AG04449 (cell line): Measurements from ENCODE around the gene SACM1L.
"Not testable (repeated sequence)": the region's sequence is repeated elsewhere in the genome, so short reads cannot be mapped to it uniquely, and the experiment has no call there.

Experiments used
- CTCF ChIA-PET: fragments of 350-600 bp; formaldehyde crosslinking; extraction: SDS; loops from one replicate; lab custom pipeline; 2021; ENCODE audit warnings: antibody characterized with exemption; lab: Yijun Ruan, JAX
- POLR2A ChIA-PET: fragments of 400-600, 350-600 bp; formaldehyde crosslinking; extraction: SDS; loops from one replicate; lab custom pipeline; 2020; ENCODE audit warnings: antibody characterized with exemption, inconsistent platforms; lab: Yijun Ruan, JAX
- DNase-seq: peaks from one replicate; pipeline ENCODE4 v3.0.0-alpha.2; 2010; ENCODE audit warnings: low read depth, low spot score
- H3K4me3 ChIP-seq: 2 replicates; pipeline ENCODE4 v1.5.1; 2011; ENCODE audit warnings: low read depth, mild to moderate bottlenecking, control low read depth, low read length
- TF ChIP-seq, protein P1 (sequence below): IDR thresholded peaks from one replicate; pipeline ENCODE4 v1.5.1; 2011; ENCODE audit warnings: mild to moderate bottlenecking, moderate library complexity, low read length, control low read depth, inconsistent platforms; ENCODE audit not compliant: insufficient read depth; ENCODE audit errors: missing control alignments

Gene SACM1L

DNA sequence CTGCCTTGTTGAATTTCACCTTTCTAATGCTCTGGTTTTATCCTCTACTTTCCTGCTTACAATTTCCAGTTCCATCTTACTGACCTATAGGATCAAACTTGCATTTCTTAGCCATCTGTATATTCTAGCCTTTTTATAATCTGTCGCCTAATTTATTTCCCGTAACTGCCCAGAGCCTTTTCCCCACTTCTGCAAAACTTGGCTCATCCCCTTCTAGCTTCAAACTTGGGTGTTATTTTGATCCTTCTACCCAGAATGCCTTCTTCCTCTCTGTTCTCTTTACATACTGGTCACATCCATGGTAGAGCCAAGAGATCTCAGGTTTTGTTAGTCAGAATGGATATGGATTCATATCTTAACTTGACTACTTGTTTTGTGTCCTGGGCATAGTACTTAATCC is 2.6 kb downstream of the SACM1L start:
- ChIA-PET POLR2A (no interaction called here), CTCF (interaction anchor here (0.6 to 6.8 kb wide), 3 partner anchors 183 to 655 kb away, joined by 3 to 48 read pairs (median 3); no protein-coding TSS in a partner anchor)
- H3K4me3 ChIP-seq, result no peak overlapping the region
- DNase-seq, result no peak
- TF ChIP-seq, protein P1, sequence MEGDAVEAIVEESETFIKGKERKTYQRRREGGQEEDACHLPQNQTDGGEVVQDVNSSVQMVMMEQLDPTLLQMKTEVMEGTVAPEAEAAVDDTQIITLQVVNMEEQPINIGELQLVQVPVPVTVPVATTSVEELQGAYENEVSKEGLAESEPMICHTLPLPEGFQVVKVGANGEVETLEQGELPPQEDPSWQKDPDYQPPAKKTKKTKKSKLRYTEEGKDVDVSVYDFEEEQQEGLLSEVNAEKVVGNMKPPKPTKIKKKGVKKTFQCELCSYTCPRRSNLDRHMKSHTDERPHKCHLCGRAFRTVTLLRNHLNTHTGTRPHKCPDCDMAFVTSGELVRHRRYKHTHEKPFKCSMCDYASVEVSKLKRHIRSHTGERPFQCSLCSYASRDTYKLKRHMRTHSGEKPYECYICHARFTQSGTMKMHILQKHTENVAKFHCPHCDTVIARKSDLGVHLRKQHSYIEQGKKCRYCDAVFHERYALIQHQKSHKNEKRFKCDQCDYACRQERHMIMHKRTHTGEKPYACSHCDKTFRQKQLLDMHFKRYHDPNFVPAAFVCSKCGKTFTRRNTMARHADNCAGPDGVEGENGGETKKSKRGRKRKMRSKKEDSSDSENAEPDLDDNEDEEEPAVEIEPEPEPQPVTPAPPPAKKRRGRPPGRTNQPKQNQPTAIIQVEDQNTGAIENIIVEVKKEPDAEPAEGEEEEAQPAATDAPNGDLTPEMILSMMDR, result no peak

DNA sequence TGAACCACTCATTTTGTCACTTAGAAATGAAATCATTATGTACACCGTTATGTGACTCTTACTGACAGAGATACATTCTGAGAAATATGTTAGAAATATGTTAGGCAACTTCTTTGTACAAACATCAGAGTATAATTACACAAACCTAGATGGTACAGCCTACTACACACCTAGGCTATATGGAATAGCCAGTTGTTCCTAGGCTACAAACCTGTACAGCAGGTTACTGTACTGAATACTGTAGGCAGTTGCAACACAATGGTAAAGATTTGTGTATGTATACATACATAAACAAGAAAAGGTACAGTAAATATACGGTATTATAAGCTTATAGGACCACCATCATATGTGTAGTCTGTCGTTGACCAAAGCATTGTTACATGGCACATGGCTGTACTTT is 3.7 kb downstream of the SACM1L start:
- TF ChIP-seq, protein P1, result no peak
- ChIA-PET CTCF (interaction anchor here (0.7 to 6.8 kb wide), 3 partner anchors 11 to 184 kb away, joined by 3 to 48 read pairs (median 3); no protein-coding TSS in a partner anchor), POLR2A (no interaction called here)
- no peak for DNase-seq
- no peak overlapping the region for H3K4me3 ChIP-seq

DNA sequence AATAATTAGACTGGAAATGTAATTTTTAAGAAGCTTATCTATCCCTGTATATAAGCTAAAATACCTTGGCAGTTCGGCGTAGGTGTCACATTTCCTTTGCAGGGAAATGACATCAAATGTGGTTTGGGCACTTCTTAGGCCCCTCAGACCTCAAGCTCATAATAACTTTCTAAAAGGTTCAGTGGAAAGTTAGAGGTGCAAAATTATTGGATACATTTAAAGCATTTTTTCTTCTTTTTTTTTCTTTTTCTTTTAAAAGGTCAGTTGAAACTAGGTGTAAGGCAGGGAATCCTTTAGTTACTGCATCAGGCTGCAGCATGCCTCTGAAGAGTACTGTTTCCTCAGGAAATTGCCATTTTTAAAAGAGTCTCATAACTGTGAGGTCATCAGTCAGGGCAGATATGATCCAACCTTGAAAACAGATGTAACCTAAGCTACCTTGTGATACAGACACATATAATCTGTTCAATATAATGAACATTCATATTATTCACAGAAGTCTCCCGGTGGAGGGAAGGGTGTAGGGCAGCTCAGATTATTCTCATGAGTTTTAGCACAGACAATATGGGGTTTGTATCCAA is 4.8 kb downstream of the SACM1L start:
- ChIA-PET CTCF (interaction anchor here (0.7 to 6.8 kb wide), 8 partner anchors 14 to 657 kb away, joined by 3 to 48 read pairs (median 3); no protein-coding TSS in a partner anchor), POLR2A (interaction anchor here (0.6 kb wide), 1 partner anchor 195 kb away, joined by 4 read pairs; no protein-coding TSS in a partner anchor)
- TF ChIP-seq, protein P1, result no peak
- no peak for DNase-seq
- no peak overlapping the region for H3K4me3 ChIP-seq

DNA sequence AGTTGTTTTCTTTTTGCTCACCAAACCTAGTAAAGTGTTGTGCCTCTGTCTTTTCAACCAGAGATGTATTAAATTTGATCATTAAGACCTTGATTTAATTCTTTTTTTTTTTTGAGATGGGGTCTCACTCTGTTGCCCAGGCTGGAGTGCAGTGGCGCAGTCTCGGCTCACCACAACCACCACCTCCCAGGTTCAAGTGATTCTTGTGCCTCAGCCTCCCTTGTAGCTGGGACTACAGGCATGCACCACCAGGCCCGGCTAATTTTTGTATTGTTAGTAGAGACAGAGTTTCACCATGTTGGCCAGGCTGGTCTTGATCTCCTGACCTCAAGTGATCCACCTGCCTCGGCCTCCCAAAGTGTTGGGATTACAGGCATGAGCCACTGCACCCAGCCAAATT is 6.0 kb downstream of the SACM1L start:
- CTCF ChIA-PET, result interaction anchor here (1.4 to 1.7 kb wide), 4 partner anchors 13 to 180 kb away, joined by 3 to 4 read pairs (median 4); no protein-coding TSS in a partner anchor
- H3K4me3 ChIP-seq, POLR2A ChIA-PET, DNase-seq: not testable (repeated sequence)

DNA sequence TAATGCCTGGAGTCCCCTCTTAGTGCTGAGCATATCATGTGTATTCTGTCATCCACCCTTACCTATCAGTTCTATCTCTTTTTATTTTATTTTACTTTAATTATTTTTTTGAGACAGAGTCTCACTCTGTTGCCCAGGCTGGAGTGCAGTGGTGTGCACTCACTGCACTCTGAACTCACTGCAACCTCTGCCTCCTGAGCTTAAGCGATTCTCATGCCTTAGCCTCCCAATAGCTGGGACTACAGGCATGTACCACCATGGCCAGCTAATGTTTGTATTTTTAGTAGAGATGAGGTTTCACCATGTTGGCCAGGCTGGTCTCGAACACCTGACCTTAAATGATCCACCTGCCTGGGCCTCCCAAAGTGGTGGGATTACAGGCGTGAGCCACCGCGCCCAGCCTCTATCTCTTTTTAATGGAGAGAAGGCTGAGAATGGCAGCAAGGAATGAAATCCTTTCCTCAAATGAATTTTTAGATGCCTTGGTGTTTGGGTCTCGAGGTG is 11.4 kb downstream of the SACM1L start:
- CTCF ChIA-PET, result no interaction called here
- POLR2A ChIA-PET, result no interaction called here
- DNase-seq, result no peak
- no peak overlapping the region for H3K4me3 ChIP-seq
- TF ChIP-seq, protein P1, result no peak

DNA sequence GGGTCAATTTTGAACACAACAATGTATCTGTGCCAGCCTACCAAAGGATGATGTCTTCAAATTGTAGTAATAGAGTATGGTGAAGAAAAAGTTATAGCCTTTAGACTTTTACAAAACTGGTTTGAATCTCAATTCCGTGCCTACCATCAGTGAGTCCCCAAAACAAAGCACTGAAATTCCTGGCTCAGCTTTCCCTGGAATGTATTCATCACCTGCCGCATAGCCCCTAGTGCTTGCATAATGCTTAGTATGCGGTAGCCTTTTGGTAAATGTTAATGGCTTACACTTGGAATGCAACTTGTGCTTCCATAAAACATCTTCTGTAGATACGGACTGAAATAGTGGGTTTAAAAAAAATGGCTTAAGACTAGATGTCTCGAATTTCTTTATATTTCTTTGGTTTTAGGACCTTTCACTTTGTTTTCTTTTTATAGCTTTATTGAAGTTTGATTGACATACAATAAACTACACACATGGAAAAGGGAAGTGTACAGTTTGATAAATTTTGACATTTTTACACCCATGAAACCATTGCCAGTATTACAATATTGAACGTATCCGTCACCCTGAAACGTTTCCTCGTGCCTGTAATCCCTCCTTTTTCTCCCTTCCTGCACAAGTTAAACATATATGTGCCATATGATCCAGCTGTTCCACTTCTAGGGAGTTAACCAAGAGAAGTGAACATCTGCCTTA is 12.1 kb downstream of the SACM1L start:
- ChIA-PET POLR2A (no interaction called here), CTCF (interaction anchor here (4.3 kb wide), 1 partner anchor 12 kb away, joined by 15 read pairs; the partner anchor contains the start of gene SACM1L)
- TF ChIP-seq, protein P1, result no peak
- no peak for DNase-seq
- H3K4me3 ChIP-seq, result no peak overlapping the region
